NB4 (cell line): Measurements from ENCODE around the gene ART3.

Experiments
- CTCF ChIP-seq: IDR thresholded peaks from one replicate; pipeline ENCODE4 v1.5.1; 2012; ENCODE audit warnings: low read depth, low read length
- MAX ChIP-seq: IDR thresholded peaks from 2 replicates; pipeline ENCODE4 v1.6.1; 2011; ENCODE audit warnings: low read depth, low read length
- MYC ChIP-seq: IDR thresholded peaks from 2 replicates; pipeline ENCODE4 v1.6.1; 2011; ENCODE audit warnings: low read depth, low read length
- POLR2A ChIP-seq: IDR thresholded peaks from 2 replicates; pipeline ENCODE4 v1.6.1; 2011; ENCODE audit warnings: mild to moderate bottlenecking; ENCODE audit not compliant: insufficient read length; ENCODE audit errors: extremely low read depth

DNA sequence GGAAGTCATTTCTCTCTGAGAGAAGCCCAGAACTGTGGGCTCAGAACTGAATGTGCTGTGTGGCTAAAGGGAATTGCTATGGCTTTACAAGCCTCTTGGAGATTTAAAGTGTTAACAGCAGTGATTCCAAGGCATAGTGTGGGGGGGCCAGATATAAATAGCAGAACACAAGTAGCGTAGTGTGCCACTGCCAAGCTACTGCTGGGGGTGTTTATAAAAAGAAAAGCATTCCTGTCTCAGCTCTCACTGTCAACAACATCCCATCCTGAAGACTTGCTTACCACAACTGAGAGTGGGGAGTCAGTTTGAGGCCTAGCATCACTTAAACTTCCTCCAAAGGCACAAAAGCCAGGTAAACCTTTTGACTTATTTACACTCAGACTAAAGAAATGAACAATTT, at the start of gene ART3:
- TF ChIP-seq MAX (no peak), CTCF (no peak), POLR2A (no peak), MYC (no peak)
